ENCODE measurements around the gene ADGRG7. TPM values are rescaled to one million over a fixed set of nuclear protein-coding genes. Genes with fewer than 3 reads are reported as not detected.

ADGRG7 gene
- total and polyA plus RNA-seq, 2 of the 13 experiments (the other 11 are each of a cell fraction or from before 2014, with no cell fraction given) = not detected

DNA sequence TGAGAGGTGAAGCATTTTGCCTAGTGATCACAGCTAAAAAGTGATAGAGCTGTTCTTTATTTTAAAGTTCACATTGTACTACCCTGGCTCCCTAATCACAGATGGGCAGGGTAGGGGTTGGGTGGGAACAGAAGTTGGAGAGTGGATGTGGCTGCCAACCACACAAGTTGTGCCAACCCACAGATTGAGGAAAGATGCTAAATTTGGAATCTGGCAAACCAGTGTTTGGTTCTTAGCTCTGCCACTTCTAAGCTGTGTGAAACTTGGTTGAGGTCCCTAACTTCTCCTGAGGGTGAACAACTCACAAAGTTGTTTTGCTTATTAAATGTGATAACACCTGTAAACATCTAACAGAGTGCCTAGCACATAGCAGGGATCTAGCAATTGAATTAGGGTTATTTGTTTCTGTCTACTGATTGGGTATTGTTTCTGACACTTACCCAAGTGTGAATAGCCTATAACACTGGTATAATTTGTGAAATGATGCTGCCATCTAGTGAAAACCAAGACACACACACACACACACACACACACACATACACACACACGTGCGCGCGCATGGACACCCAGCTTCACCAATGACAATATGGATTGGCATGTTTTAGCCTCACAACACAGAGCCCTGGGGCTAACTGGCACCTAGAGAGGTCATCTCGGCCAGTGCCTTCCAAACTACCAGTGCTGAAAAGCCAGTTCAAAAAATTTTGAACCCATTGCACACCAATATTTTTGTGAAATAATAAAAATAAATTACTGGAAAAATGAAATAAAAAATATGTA, 25.3 kb downstream of the ADGRG7 start (continued):
- TF ChIP-seq ATRX (CRISPR knock-in tag; IDR thresholded peaks at IDR 0.05; ENCODE audit: borderline replicate concordance) = no peak
- TF ChIP-seq, protein P1, sequence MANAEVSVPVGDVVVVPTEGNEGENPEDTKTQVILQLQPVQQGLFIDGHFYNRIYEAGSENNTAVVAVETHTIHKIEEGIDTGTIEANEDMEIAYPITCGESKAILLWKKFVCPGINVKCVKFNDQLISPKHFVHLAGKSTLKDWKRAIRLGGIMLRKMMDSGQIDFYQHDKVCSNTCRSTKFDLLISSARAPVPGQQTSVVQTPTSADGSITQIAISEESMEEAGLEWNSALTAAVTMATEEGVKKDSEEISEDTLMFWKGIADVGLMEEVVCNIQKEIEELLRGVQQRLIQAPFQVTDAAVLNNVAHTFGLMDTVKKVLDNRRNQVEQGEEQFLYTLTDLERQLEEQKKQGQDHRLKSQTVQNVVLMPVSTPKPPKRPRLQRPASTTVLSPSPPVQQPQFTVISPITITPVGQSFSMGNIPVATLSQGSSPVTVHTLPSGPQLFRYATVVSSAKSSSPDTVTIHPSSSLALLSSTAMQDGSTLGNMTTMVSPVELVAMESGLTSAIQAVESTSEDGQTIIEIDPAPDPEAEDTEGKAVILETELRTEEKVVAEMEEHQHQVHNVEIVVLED (CRISPR knock-in tag; IDR thresholded peaks at IDR 0.05; ENCODE audit: borderline replicate concordance) = no peak
- TF ChIP-seq MAZ (IDR thresholded peaks at IDR 0.05; ENCODE audit: borderline replicate concordance, low read depth, low read length) = no peak
- no peak for TF ChIP-seq MAZ (CRISPR knock-in tag; IDR thresholded peaks at IDR 0.05; ENCODE audit: low read depth)
- TF ChIP-seq ZSCAN25 (CRISPR knock-in tag; IDR thresholded peaks at IDR 0.05) = no peak
- TF ChIP-seq ERF (CRISPR knock-in tag; IDR thresholded peaks at IDR 0.05) = 0 out of 2 replicates have a peak, but pooled peaks have one; percentile 19
- TF ChIP-seq ARNTL (CRISPR knock-in tag; IDR thresholded peaks at IDR 0.05) = peak; percentile 55; the same call in 1 of the 2 replicates
- TF ChIP-seq TOE1 (CRISPR knock-in tag; IDR thresholded peaks at IDR 0.05) = no peak
- TF ChIP-seq ZNF605 (CRISPR knock-in tag; IDR thresholded peaks at IDR 0.05) = no peak
- peak; percentile 68; the same call in 1 of the 2 replicates for TF ChIP-seq EHMT2 (IDR thresholded peaks at IDR 0.05; ENCODE audit: borderline replicate concordance, low read depth, low read length)

GRCh38 chr3:100635273-100635701, 25.9 kb downstream of the ADGRG7 start:
- intact Hi-C loops (cut with micrococcal nuclease; ENCODE audit: unreplicated experiment) (loop anchor here (1.0 to 10.0 kb wide), 3 partner anchors 32 to 172 kb away; no protein-coding TSS in a partner anchor), in situ Hi-C loops (cut with HindIII; ENCODE audit: extremely low pct_ligation_motif_present, low pct_unique_long_range_greater_than_20kb) (no loop called here)
- ATAC-seq (peak; percentile 97), DNase-seq (ENCODE audit: low spot score) (peak; percentile 43), FAIRE-seq (peak; percentile 57)
- 4% methylated on average over 3 of the region's 3 CpGs for WGBS (ENCODE audit: low lambda C conversion rate)
- Histone ChIP-seq H3K79me2 (ENCODE audit: insufficient read depth, low read length) (no peaks in the 10 kb centered on the region), H3K27me3 (ENCODE audit: control insufficient read depth in 1 of 2, insufficient read depth in 2 of 2, low read length in 2 of 2) (no peaks in the 10 kb centered on the region), H2AFZ (ENCODE audit: low read length) (no peak overlapping the region), H3K9ac (ENCODE audit: insufficient read depth, low read depth, low read length) (no peak overlapping the region), H3K36me3 (replicated peaks in 1 of 2; ENCODE audit: control insufficient read depth in 1 of 2, insufficient read depth in 2 of 2, low read length in 2 of 2) (no peaks in the 10 kb centered on the region), H3K4me3 (replicated peaks in 1 of 3; ENCODE audit: insufficient read depth in 1 of 3, low read depth in 2 of 3, low read length in 3 of 3) (peak overlapping the region in 2 of 3 experiments; percentile 43 to 49; a peak in 1 of 6 replicates), H3K4me1 (ENCODE audit: insufficient read depth, low read length) (peaks cover 23% of the 10 kb centered on the region), H3K4me2 (ENCODE audit: low read depth, low read length) (peak overlapping the region; percentile 73), H3K27ac (ENCODE audit: extremely low read length, insufficient read depth, low read length) (peak overlapping the region; percentile 50), H4K20me1 (ENCODE audit: insufficient read depth, low read length) (no peaks in the 10 kb centered on the region), H3K9me3 (ENCODE audit: low read length) (no peaks in the 10 kb centered on the region)
- ChIA-PET POLR2A (no interaction called here), CTCF (ENCODE audit: low intra/inter-chr PET ratio, low total read pairs) (no interaction called here)
- BruUV-seq (replicated peaks) = no TSS peak
- no peak for TF ChIP-seq ZNF143 (CRISPR knock-in tag; IDR thresholded peaks at IDR 0.05)
- TF ChIP-seq, protein P2, sequence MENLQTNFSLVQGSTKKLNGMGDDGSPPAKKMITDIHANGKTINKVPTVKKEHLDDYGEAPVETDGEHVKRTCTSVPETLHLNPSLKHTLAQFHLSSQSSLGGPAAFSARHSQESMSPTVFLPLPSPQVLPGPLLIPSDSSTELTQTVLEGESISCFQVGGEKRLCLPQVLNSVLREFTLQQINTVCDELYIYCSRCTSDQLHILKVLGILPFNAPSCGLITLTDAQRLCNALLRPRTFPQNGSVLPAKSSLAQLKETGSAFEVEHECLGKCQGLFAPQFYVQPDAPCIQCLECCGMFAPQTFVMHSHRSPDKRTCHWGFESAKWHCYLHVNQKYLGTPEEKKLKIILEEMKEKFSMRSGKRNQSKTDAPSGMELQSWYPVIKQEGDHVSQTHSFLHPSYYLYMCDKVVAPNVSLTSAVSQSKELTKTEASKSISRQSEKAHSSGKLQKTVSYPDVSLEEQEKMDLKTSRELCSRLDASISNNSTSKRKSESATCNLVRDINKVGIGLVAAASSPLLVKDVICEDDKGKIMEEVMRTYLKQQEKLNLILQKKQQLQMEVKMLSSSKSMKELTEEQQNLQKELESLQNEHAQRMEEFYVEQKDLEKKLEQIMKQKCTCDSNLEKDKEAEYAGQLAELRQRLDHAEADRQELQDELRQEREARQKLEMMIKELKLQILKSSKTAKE (CRISPR knock-in tag; IDR thresholded peaks at IDR 0.05; ENCODE audit: borderline replicate concordance) = no peak
- TF ChIP-seq BCL6 (CRISPR knock-in tag; IDR thresholded peaks at IDR 0.05) = peak; percentile 26; the same call in 1 of the 2 replicates
- TF ChIP-seq ASH2L (IDR thresholded peaks at IDR 0.05; ENCODE audit: insufficient read length, low read depth, low read length) = no peak
- TF ChIP-seq ATF5 (CRISPR knock-in tag; IDR thresholded peaks at IDR 0.05; ENCODE audit: low read depth) = no peak
- TF ChIP-seq NCOR1 (IDR thresholded peaks at IDR 0.05; ENCODE audit: borderline replicate concordance, low read length) = peak; percentile 25; the same call in 1 of the 2 replicates
- no peak for TF ChIP-seq GLI4 (CRISPR knock-in tag; IDR thresholded peaks at IDR 0.05; ENCODE audit: borderline replicate concordance)
- no peak for TF ChIP-seq ZNF580 (CRISPR knock-in tag; IDR thresholded peaks at IDR 0.05; ENCODE audit: borderline replicate concordance, low read depth)
